ENCODE measurements around the gene MLPH. TPM values are rescaled to one million over a fixed set of nuclear protein-coding genes. Genes with fewer than 3 reads are reported as not detected.

Gene MLPH
- total and polyA plus RNA-seq, 7 experiments from 2014 or later, result not detected

- Histone ChIP-seq H3K27ac (ENCODE audit: low read depth, low read length) (no peak overlapping the region), H3K4me3 (ENCODE audit: low read length) (no peak overlapping the region), H3K36me3 (ENCODE audit: control insufficient read depth in 2 of 3, insufficient read depth in 3 of 3, low read length in 3 of 3) (no peaks in the 10 kb centered on the region), H3K27me3 (ENCODE audit: control insufficient read depth in 2 of 2, insufficient read depth in 2 of 2, low read length in 2 of 2) (no peaks in the 10 kb centered on the region), H3K9me3 (ENCODE audit: control insufficient read depth in 2 of 3, low read length in 3 of 3) (no peaks in the 10 kb centered on the region), H3K4me1 (ENCODE audit: control insufficient read depth in 2 of 2, insufficient read depth in 2 of 2, low read length in 2 of 2) (peaks cover 5 to 10% of the 10 kb centered on the region in 2 donors)
- H3K27me3 Mint-ChIP-seq, result peaks cover 0 to 1% (median under 1%) of the 10 kb centered on the region in 5 donors
- H3K27ac Mint-ChIP-seq, result peak overlapping the region in 1 of 9 donors; percentile 56
- H3K4me1 Mint-ChIP-seq, result peaks cover 3 to 19% (median 13%) of the 10 kb centered on the region in 7 donors
- H3K36me3 Mint-ChIP-seq, result no peaks in the 10 kb centered on the region
- H3K9me3 Mint-ChIP-seq, result no peaks in the 10 kb centered on the region
- ChIA-PET CTCF (interaction anchor here (0.6 to 4.8 kb wide), 8 partner anchors 12 to 317 kb away, joined by 3 to 79 read pairs (median 5); no protein-coding TSS in a partner anchor), POLR2A (interaction anchor here (1.0 to 2.8 kb wide), 5 partner anchors 33 to 51 kb away, joined by 3 to 17 read pairs (median 4); no protein-coding TSS in a partner anchor)
- intact Hi-C loops (cut with micrococcal nuclease), result no loop called here
- ATAC-seq (no peak), DNase-seq (no peak)
- no peak overlapping the region for H3K4me3 Mint-ChIP-seq
Measured at GRCh38 chr2:237470914-237471313, 16.1 kb upstream of the MLPH start.

GRCh38 chr2:237471438-237472186 lies 15.4 kb upstream of the MLPH start:
- Histone ChIP-seq H3K27me3 (ENCODE audit: control insufficient read depth in 2 of 2, insufficient read depth in 2 of 2, low read length in 2 of 2) (no peaks in the 10 kb centered on the region), H3K9me3 (ENCODE audit: control insufficient read depth in 2 of 3, low read length in 3 of 3) (no peaks in the 10 kb centered on the region), H3K4me3 (ENCODE audit: low read length) (no peak overlapping the region), H3K27ac (ENCODE audit: low read depth, low read length) (no peak overlapping the region), H3K36me3 (ENCODE audit: control insufficient read depth in 2 of 3, insufficient read depth in 3 of 3, low read length in 3 of 3) (no peaks in the 10 kb centered on the region), H3K4me1 (ENCODE audit: control insufficient read depth in 2 of 2, insufficient read depth in 2 of 2, low read length in 2 of 2) (peaks cover 5 to 11% of the 10 kb centered on the region in 2 donors)
- peaks cover 7 to 22% (median 16%) of the 10 kb centered on the region in 7 donors for H3K4me1 Mint-ChIP-seq
- ChIA-PET CTCF (interaction anchor here (1.3 to 4.8 kb wide), 5 partner anchors 12 to 317 kb away, joined by 4 to 79 read pairs (median 9); no protein-coding TSS in a partner anchor), POLR2A (interaction anchor here (1.3 to 2.8 kb wide), 4 partner anchors 34 to 50 kb away, joined by 3 to 17 read pairs (median 6); no protein-coding TSS in a partner anchor)
- H3K27ac Mint-ChIP-seq, result peak overlapping the region in 3 of 9 donors; percentile 20 to 79 (median 56)
- H3K4me3 Mint-ChIP-seq, result peak overlapping the region in 2 of 10 donors; percentile 4 to 12
- peaks cover 2 to 6% (median 5%) of the 10 kb centered on the region in 5 donors for H3K27me3 Mint-ChIP-seq
- ATAC-seq (peak; percentile 26), DNase-seq (peak in 4 of 9 donors; percentile 18 to 37 (median 24))
- no peaks in the 10 kb centered on the region for H3K36me3 Mint-ChIP-seq
- intact Hi-C loops (cut with micrococcal nuclease), result no loop called here
- no peaks in the 10 kb centered on the region for H3K9me3 Mint-ChIP-seq

- H3K36me3 Mint-ChIP-seq, result no peaks in the 10 kb centered on the region
- ATAC-seq, result no peak
- ChIA-PET POLR2A (interaction anchor here (1.3 to 2.8 kb wide), 3 partner anchors 43 to 51 kb away, joined by 3 to 17 read pairs (median 9); no protein-coding TSS in a partner anchor), CTCF (interaction anchor here (1.6 to 4.8 kb wide), 3 partner anchors 13 to 318 kb away, joined by 4 to 79 read pairs (median 11); no protein-coding TSS in a partner anchor)
- Histone ChIP-seq H3K36me3 (ENCODE audit: control insufficient read depth in 2 of 3, insufficient read depth in 3 of 3, low read length in 3 of 3) (no peaks in the 10 kb centered on the region), H3K9me3 (ENCODE audit: control insufficient read depth in 2 of 3, low read length in 3 of 3) (no peaks in the 10 kb centered on the region), H3K4me1 (ENCODE audit: control insufficient read depth in 2 of 2, insufficient read depth in 2 of 2, low read length in 2 of 2) (peaks cover 5 to 11% of the 10 kb centered on the region in 2 donors), H3K4me3 (ENCODE audit: low read length) (no peak overlapping the region), H3K27me3 (ENCODE audit: control insufficient read depth in 2 of 2, insufficient read depth in 2 of 2, low read length in 2 of 2) (no peaks in the 10 kb centered on the region), H3K27ac (ENCODE audit: low read depth, low read length) (no peak overlapping the region)
- H3K27ac Mint-ChIP-seq, result peak overlapping the region in 4 of 9 donors; percentile 17 to 89 (median 63)
- DNase-seq, result no peak
- peaks cover 7 to 22% (median 16%) of the 10 kb centered on the region in 7 donors for H3K4me1 Mint-ChIP-seq
- H3K4me3 Mint-ChIP-seq, result peak overlapping the region in 4 of 10 donors; percentile 4 to 46 (median 34)
- H3K27me3 Mint-ChIP-seq, result peaks cover 6 to 12% (median 11%) of the 10 kb centered on the region in 5 donors
- intact Hi-C loops (cut with micrococcal nuclease), result no loop called here
- H3K9me3 Mint-ChIP-seq, result no peaks in the 10 kb centered on the region
Measured at GRCh38 chr2:237472187-237472712, 14.8 kb upstream of the MLPH start.

- CTCF ChIA-PET, result interaction anchor here (0.6 to 5.8 kb wide), 4 partner anchors 31 to 278 kb away, joined by 3 to 147 read pairs (median 6); no protein-coding TSS in a partner anchor
- Histone ChIP-seq H3K36me3 (ENCODE audit: control insufficient read depth in 2 of 3, insufficient read depth in 3 of 3, low read length in 3 of 3) (no peaks in the 10 kb centered on the region), H3K4me3 (ENCODE audit: low read length) (no peak overlapping the region), H3K27me3 (ENCODE audit: control insufficient read depth in 2 of 2, insufficient read depth in 2 of 2, low read length in 2 of 2) (no peaks in the 10 kb centered on the region), H3K9me3 (ENCODE audit: control insufficient read depth in 2 of 3, low read length in 3 of 3) (no peaks in the 10 kb centered on the region), H3K4me1 (ENCODE audit: control insufficient read depth in 2 of 2, insufficient read depth in 2 of 2, low read length in 2 of 2) (peaks cover 5 to 11% of the 10 kb centered on the region in 2 donors), H3K27ac (ENCODE audit: low read depth, low read length) (no peak overlapping the region)
- Mint-ChIP-seq H3K27ac (peak overlapping the region in 5 of 9 donors; percentile 31 to 87 (median 68)), H3K4me1 (peaks cover 7 to 22% (median 16%) of the 10 kb centered on the region in 7 donors), H3K36me3 (no peaks in the 10 kb centered on the region), H3K9me3 (no peaks in the 10 kb centered on the region), H3K4me3 (peak overlapping the region in 8 of 10 donors; percentile 8 to 92 (median 84)), H3K27me3 (peaks cover 11 to 20% (median 15%) of the 10 kb centered on the region in 5 donors)
- POLR2A ChIA-PET, result interaction anchor here (0.6 to 3.3 kb wide), 4 partner anchors 38 to 318 kb away, joined by 3 to 35 read pairs (median 15); no protein-coding TSS in a partner anchor
- DNase-seq (peak in 1 of 9 donors; percentile 7), ATAC-seq (no peak)
- intact Hi-C loops (cut with micrococcal nuclease), result no loop called here
Measured at GRCh38 chr2:237472909-237473877, 13.9 kb upstream of the MLPH start.

GRCh38 chr2:237473878-237474441 lies 13.1 kb upstream of the MLPH start:
- Histone ChIP-seq H3K9me3 (ENCODE audit: control insufficient read depth in 2 of 3, low read length in 3 of 3) (no peaks in the 10 kb centered on the region), H3K4me3 (ENCODE audit: low read length) (no peak overlapping the region), H3K27me3 (ENCODE audit: control insufficient read depth in 2 of 2, insufficient read depth in 2 of 2, low read length in 2 of 2) (no peaks in the 10 kb centered on the region), H3K36me3 (ENCODE audit: control insufficient read depth in 2 of 3, insufficient read depth in 3 of 3, low read length in 3 of 3) (no peaks in the 10 kb centered on the region), H3K4me1 (ENCODE audit: control insufficient read depth in 2 of 2, insufficient read depth in 2 of 2, low read length in 2 of 2) (peaks cover 5 to 11% of the 10 kb centered on the region in 2 donors), H3K27ac (ENCODE audit: low read depth, low read length) (no peak overlapping the region)
- H3K9me3 Mint-ChIP-seq, result no peaks in the 10 kb centered on the region
- peak overlapping the region; percentile 62 to 92 (median 84) for H3K4me3 Mint-ChIP-seq
- DNase-seq, result peak in 1 of 9 donors; percentile 4
- intact Hi-C loops (cut with micrococcal nuclease), result loop anchor here (2.0 kb wide), 3 partner anchors 39 to 389 kb away; partner anchors contain the start of gene COPS8 (in 1 of the 2)
- peaks cover 7 to 22% (median 16%) of the 10 kb centered on the region in 7 donors for H3K4me1 Mint-ChIP-seq
- ChIA-PET POLR2A (interaction anchor here (0.6 to 3.3 kb wide), 5 partner anchors 39 to 319 kb away, joined by 3 to 35 read pairs (median 5); no protein-coding TSS in a partner anchor), CTCF (interaction anchor here (1.0 to 5.8 kb wide), 5 partner anchors 32 to 279 kb away, joined by 4 to 147 read pairs (median 8); no protein-coding TSS in a partner anchor)
- no peaks in the 10 kb centered on the region for H3K36me3 Mint-ChIP-seq
- H3K27me3 Mint-ChIP-seq, result peaks cover 11 to 26% (median 15%) of the 10 kb centered on the region in 5 donors
- peak; percentile 8 for ATAC-seq
- peak overlapping the region in 5 of 9 donors; percentile 12 to 87 (median 68) for H3K27ac Mint-ChIP-seq
